GM06990 (cell line): ENCODE results near the gene TMEM151A.

Source experiments
- DNase-seq: peaks from one replicate; pipeline ENCODE4 v3.0.0-alpha.2; 2011; ENCODE audit not compliant: insufficient read length; ENCODE audit errors: extremely low read depth
- H3K27me3 ChIP-seq: replicated peaks from 2 replicates; pipeline ENCODE4 v1.6.0; 2011; ENCODE audit warnings: low read length; ENCODE audit not compliant: control insufficient read depth, insufficient read depth
- H3K36me3 ChIP-seq: 2 replicates; pipeline ENCODE4 v1.5.1; 2011; ENCODE audit warnings: low read length; ENCODE audit not compliant: control insufficient read depth, insufficient read depth
- H3K4me3 ChIP-seq: replicated peaks from 2 replicates; pipeline ENCODE4 v1.5.1; 2011; ENCODE audit warnings: low read depth, mild to moderate bottlenecking, control low read depth, low read length
- CTCF ChIP-seq: IDR thresholded peaks from 2 replicates; pipeline ENCODE4 v1.5.1; 2011; ENCODE audit warnings: low read length, control low read depth, mild to moderate bottlenecking, inconsistent platforms; ENCODE audit not compliant: insufficient read depth, poor library complexity, severe bottlenecking

TMEM151A gene

DNA sequence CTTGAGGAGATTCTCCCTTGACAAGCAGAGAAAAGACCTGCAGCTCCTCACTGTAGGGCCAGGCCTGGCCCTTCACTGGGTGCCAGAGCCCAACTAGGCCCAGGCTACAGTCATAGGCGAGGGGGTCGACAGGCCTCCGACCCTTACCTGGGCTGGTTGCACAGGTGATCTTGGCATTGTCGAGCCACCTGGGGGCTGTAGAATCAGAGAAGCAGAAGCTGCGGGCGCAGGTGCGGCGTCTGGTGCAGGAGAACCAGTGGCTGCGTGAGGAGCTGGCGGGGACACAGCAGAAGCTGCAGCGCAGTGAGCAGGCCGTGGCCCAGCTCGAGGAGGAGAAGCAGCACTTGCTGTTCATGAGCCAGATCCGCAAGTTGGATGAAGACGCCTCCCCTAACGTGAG, 30.1 kb upstream of the TMEM151A start:
- no peak for DNase-seq
- no peaks in the 10 kb centered on the region for H3K27me3 ChIP-seq
- no peak overlapping the region for H3K4me3 ChIP-seq
- peaks cover 48% of the 10 kb centered on the region for H3K36me3 ChIP-seq
- TF ChIP-seq CTCF, result no peak

DNA sequence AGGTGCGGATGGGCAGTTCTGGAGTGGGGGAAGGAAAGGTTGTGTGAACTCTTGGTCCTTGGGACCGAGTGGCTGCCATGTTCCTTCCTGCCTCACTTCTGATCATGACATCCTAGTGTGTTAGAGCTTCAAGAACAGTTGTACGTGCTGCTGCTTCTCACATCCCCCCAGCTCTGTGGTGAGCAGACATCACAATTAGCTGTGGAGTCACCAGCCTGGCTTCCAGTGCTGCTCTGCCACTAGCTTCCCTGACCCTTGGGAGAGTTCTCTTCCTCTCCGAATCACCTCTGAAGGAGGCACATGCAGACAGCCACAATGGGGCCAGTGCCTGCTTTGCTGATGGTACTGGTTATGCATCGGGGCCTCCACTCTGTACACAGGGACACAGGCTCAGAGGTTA, 29.5 kb upstream of the TMEM151A start:
- TF ChIP-seq CTCF, result no peak
- Histone ChIP-seq H3K36me3 (peaks cover 50% of the 10 kb centered on the region), H3K4me3 (no peak overlapping the region), H3K27me3 (no peaks in the 10 kb centered on the region)
- DNase-seq, result no peak

DNA sequence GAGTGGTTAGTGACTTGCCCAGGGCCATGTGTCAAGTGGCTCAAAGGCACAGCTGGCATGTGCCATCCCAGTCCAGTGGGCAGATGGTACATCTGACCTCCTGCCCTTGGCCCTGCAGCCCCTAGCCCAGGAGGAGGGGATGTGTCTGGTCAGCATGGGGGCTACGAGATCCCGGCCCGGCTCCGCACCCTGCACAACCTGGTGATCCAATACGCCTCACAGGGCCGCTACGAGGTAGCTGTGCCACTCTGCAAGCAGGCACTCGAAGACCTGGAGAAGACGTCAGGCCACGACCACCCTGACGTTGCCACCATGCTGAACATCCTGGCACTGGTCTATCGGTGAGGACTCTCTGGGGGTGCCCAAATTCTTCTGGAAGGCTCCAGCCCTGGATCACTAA, 29.0 kb upstream of the TMEM151A start:
- TF ChIP-seq CTCF, result no peak
- Histone ChIP-seq H3K4me3 (no peak overlapping the region), H3K27me3 (no peaks in the 10 kb centered on the region), H3K36me3 (peaks cover 50% of the 10 kb centered on the region)
- DNase-seq, result no peak

DNA sequence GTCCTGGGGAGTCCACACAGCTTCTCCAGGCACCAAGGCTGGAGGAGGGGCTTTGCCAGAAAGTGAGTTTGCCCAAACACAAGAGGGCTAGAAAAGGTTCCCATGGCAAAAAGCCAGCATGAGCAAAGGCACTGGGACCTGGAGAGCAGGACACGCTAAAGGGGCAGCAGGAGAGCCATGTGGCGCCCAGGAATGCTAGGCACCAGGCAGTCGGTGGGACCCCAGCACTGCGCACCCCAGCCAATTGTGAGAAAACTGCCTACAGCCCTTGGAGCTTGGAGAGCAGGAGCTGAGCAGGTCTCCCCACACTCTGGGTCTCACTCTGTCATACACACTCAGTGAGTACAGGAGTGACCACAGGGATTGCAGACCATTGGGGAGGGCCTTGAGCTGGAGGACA, 28.5 kb upstream of the TMEM151A start:
- DNase-seq, result no peak
- Histone ChIP-seq H3K27me3 (no peaks in the 10 kb centered on the region), H3K36me3 (peaks cover 50% of the 10 kb centered on the region), H3K4me3 (no peak overlapping the region)
- TF ChIP-seq CTCF, result no peak

- Histone ChIP-seq H3K36me3 (peaks cover 50% of the 10 kb centered on the region), H3K4me3 (no peak overlapping the region), H3K27me3 (no peaks in the 10 kb centered on the region)
- TF ChIP-seq CTCF, result no peak
- DNase-seq, result no peak
Observed at GRCh38 chr11:66263785-66264184, 27.9 kb upstream of the TMEM151A start.

DNA sequence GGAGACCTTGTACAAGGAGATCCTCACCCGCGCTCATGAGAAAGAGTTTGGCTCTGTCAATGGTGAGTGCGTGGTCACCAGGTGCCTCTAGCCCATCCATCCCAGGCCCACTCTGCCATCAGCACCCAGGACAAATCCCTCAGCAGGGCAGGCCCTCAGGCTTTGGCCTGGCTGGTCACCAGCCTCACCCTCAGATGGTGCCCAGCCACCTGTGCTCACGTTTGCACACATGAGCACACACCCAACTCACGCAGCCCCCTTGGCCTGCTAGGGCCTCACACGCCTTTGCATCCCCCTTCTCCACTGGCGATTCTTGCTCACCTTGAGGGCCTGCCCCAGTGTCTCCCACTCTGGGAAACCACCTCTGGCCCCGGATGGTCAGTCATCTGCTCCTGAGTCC, 27.3 kb upstream of the TMEM151A start:
- H3K27me3 ChIP-seq, result no peaks in the 10 kb centered on the region
- no peak for TF ChIP-seq CTCF
- H3K36me3 ChIP-seq, result peaks cover 50% of the 10 kb centered on the region
- DNase-seq, result no peak
- no peak overlapping the region for H3K4me3 ChIP-seq
